ENCODE results near the gene TUBGCP6.

The TUBGCP6 gene

DNA sequence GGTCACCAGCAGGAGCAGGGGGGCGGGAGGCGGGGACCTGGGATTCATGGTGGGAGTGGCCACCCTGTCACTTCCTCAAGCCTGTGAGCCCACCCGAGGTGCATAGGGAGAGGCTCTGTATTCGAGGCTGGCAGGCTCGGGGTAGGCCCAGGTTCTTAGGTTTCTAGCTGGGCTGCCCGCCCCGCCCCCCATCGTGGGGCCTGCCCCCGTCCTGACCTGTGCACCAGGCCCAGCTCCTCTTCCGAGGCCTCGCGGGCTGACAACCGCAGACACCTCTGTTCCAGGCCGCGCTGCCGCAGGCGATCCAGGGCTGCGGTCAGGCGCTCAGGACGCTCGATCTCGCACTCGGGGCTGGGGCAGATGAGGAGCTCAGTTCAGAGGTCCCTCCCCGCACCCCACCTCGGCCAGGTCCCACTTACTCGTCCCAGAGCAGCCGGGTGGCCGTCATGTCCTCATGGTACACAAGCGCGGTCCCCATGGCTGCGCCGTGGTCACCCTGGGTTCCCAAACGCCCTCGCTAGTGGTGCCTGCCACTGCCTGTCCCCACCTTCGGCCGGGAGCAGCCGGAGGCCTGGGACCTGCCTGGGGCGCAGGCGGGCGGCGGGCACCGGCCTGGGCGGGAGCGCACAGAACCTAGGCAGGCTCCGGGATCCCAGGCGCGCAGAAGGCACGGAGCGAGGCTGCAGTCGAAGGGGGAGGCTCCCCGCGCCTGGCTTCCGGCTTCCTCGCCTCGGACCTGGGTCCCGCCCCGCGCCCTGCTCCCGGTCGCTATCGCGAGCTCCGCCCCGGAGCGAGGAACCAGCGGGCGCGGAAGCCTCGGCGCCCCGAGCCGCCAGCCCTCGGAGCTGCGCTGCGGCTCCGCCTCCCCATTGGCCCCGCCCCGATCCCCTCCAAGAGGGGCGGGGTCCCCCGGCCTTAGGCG lies 6.0 kb upstream of the TUBGCP6 start, which contains the start of gene HDAC10:
TSS of gene HDAC10 (minus strand) at position 711 of the 922 bp plus-strand sequence. CDS start at position 478, 233 bp downstream.
- peak; percentile 61 for DNase-seq (ENCODE audit: low read depth)

GRCh38 chr22:50250249-50250554 lies 5.4 kb upstream of the TUBGCP6 start:
- no peak for DNase-seq (ENCODE audit: low read depth)

DNA sequence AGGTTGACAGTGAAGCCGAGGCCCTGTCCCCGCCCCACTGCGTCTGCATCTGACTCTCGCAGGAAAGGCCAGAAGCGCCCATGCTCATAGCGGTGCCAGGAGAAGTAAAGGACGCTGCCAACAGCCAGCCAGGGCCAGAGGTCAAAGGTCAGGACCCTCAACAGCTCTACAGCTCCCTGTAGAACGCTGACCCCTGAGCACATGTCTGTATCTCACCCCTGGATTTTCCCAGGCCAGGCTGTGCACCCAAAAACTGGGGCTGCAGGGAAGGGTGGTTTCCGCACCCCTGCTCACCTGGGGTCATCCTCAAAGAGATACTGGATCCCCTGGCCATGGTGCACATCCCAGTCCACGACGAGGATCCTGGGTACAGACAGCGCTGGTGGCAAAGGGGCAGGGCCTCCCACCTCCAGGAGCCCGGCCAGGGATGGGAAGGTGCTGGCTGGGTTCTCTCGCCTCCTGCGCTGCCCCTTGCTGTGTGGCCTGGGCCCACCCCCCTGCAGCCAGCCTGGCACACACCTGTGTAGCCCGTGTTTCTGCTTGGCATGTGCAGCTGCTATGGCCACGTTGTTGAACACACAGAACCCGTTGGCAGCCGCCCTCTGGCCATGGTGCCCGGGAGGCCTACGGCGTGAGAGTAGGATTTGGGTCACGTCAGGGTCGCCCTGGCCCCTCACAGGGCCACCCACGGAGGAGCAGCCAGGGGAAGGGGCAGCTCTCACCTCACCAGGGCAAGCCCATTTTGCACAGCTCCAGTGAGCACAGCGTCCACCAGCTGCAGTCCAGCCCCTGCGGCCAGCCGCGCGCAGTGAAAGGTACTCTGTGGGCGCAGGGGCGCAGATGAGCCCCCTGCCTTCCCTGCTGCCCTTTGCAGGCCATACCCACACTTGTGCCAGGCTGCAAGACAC lies 4.8 kb upstream of the TUBGCP6 start:
- DNase-seq (ENCODE audit: low read depth), result no peak

DNA sequence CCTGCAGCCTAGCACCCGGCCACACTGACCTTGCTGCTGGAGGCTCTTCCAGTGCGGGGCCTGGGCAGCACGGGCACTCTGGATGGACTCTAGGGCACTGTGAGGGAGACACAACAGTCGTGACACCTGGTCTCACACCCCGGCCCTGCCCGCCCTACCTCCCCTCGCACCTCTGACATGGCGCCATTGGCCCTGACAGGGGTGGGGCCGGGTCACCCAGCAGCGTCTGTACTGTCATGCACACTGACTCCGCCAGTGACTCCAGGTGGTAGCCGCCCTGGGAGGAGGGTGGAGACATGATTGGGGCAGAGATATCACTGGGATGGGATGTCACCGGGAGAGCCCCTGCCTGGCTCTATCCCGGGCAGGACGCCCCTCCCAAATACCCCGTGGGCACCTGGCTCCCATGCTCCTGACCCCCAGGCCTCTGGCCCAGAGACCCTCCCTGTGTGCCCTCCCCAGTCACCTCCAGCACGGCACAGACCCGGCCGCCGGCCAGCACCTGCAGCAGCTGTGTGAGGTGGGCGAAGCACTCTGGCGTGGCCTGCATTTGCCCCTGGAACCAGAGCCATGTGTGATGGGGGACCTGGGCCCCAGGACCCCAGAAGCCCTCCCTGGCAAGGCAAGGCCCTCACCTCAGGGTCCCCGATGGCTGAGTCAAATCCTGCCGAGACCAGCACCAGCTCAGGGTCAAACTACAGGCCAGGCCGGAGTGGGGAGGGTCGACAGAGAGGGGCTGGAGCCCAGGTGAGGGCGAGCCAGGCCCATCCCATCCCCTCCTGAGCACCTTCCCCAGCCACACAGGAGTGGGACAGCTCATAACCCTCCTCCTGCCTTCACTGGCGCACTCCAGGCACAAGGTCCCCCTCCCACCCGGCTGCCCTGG lies 3.6 kb upstream of the TUBGCP6 start:
- no peak for DNase-seq (ENCODE audit: low read depth)

- DNase-seq (ENCODE audit: low read depth), result no peak
Measured at GRCh38 chr22:50247748-50248147, 2.9 kb upstream of the TUBGCP6 start.

DNA sequence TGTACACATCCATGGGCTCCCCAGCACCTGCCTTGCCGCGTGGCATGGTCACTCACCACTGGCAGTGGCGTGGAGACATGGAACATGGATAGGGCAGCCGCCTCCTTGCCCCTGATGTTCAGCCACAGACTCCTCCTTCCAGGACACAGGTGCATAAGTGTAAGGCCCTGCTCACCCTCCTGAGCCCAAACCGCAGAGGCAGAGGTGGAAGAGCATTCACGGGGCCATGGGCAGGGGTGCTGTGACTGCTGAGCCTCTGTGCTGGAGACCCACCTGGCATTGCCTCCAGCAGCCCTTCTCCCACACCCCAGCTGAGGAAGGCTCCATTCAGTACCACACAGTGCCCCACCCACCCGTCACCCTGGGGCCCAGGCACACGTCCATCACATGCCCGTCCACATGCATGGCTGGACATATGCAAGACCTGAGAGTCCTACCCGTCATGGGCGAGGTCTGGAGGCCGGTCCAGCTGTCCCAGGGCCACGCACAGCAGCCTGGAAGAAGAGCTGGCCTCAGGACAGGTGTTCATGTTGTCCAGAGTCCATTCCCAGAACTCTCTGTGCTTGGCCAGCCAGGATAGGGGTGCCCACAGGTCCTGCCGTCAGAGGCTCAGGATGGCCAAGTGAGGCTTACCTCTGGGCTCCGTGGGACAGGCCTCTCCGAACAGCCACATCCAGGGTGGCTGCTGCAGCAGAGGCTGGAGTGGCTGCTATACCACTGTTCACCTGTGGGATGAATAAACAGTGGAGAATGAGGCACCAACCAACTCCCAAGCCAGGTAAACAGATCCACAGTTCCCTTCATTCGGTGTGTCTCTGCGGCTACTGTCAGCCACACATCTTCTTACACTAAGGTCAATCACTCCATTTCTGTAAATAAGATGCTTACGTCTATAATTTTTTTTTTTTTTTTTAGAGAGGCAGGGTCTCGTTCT lies 1.7 kb upstream of the TUBGCP6 start:
- DNase-seq (ENCODE audit: low read depth), result no peak

DNA sequence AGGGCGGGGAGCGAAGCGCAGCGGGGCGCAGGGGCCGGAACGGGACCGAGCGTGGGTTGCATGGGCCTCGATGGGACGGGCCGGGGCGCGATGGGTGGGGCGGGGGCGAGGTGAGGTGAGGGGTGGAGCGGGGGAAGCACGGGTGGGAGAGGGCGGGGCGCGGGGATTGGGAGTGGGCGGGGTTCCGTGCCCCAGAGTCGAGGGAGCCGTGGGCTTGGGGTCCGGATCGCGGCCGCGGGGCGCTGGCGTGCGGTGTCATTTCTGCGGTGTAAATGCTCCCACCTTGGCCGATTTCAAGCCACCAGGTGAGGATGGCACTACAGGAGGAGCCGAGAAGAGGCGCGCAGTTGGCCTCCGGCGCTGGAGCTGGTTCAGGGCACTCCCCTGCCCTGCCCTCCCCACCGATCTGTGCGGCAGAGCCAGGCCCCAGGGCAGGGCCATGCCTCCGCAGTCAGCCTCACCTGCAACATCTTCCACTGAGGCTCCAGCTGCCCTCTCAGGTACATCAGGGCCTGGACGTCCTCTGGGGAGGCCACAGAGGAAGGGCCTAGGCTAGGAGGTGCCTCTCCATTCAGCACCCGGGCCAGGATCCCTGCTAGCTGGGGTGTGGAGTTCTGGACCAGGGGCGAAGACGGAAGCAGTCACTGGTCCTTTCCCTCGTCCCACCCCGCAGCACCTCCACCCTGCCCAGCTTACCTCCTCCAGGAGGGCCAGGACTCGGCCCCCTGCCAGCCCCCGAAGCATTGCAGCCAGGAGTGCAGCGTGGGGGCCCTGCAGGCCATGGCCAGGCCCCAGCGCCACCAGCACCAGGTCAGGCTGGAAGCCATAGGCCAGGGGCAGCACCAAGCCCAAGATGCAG lies 620 bp upstream of the TUBGCP6 start:
- DNase-seq (ENCODE audit: low read depth), result no peak

DNA sequence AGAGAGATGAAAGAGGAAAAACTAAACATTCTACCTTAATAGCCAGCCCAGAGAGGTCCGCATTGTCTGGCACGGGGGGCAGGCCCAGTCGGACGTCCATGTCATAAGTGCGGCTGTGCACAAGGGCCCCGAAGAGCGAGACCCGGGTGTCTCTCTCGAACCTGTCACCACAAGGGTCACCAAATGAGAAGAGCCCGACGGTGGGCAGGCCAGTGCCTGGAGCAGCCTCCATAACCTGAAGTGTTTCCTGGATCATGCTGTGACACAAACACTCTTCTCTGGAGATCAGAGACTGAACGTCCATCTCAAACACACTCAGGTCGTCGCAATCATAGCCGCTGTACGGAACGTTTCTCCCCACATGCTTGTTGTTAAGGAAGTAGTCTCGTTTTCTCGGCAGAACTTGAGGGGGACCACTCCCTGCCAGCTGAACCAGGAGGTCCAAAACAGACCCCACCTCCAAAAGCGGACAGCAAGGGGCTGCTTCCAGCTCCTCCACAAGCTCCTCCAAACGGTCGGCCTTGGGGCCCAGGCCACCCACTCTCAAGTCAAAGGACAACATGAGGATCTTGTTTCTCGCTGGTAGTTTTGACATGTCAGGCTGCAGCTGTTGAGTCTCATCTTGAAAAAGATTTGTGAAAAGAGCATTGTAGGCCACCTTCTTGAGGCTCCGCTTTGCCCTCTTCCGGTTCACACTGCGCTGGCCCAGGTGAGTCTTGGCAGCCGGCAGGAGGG lies 971 bp downstream of the TUBGCP6 start:
- no peak for DNase-seq (ENCODE audit: low read depth)

- no peak for DNase-seq (ENCODE audit: low read depth)
Measured at GRCh38 chr22:50242406-50242949, 2.3 kb downstream of the TUBGCP6 start.

DNA sequence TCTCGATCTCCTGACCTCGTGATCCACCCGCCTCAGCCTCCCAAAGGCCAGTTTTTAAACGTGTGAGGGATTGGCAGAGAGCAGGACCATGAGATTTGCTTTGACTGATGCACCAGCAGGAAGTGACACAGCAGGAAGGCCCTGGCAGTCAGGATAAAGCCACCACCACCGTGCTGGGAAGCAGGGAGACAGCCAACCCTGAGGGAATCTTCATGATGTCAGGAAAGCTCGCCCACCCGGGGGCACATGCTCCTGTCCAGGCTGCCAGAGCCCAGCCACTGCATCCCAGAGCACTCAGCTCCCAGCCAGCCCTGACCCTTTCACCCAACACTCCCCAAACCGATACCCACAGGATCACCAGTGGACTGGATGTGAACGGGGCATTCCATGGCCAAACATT lies 6.1 kb downstream of the TUBGCP6 start:
- DNase-seq (ENCODE audit: low read depth), result no peak

DNA sequence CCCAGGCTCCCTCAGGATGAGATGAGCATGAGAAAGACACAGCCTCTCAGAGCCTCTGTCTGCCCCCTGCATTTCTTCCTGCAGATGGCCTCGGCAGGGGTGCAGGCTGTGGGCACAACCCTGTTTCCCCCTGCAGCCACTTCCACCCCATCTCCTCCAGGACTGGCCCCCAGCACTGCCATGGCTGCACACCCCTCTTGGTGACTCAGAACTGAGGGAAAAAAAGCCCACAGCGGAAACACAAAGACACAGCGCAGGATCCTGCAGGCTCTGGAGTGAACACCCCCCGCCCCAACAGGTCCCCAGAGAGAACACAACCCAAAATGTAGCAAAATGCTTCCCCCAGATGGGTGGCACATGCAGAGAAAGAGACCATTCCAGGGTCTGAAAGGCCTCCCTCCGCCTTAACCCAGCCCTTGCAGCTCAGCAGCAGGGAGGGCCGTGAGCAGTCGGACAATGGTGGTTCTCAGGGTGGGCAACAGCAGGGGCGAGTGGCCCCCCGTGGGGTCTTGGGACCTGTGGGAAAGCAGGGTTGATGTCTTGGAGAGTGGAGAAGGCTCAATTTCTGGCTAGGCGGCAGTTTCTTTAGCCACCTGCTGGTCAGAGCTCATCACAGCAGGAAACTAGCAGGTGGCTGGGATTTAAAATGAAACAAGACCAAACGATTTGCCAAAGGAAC lies 8.0 kb downstream of the TUBGCP6 start:
- DNase-seq (ENCODE audit: low read depth), result no peak

DNA sequence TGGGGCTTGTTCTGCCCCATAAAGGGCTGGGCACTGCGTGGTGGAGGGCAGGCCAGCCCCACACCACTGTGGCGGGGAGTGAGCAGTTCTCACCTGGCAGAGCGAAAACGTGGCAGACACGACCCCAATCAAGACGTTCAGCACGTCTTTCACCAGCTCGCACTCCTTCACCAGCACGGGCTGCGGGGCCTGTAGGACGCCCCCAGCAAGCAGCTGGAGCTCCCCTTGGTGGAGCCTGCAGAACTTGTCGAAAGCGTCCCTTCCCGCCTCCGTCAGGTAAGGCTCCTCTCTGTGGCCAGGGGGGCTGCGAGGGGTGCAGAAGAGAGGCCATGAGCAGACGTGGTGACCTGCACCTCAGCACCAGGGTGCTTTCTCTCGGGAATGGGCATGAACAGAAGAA lies 11.6 kb downstream of the TUBGCP6 start:
- no peak for DNase-seq (ENCODE audit: low read depth)

DNA sequence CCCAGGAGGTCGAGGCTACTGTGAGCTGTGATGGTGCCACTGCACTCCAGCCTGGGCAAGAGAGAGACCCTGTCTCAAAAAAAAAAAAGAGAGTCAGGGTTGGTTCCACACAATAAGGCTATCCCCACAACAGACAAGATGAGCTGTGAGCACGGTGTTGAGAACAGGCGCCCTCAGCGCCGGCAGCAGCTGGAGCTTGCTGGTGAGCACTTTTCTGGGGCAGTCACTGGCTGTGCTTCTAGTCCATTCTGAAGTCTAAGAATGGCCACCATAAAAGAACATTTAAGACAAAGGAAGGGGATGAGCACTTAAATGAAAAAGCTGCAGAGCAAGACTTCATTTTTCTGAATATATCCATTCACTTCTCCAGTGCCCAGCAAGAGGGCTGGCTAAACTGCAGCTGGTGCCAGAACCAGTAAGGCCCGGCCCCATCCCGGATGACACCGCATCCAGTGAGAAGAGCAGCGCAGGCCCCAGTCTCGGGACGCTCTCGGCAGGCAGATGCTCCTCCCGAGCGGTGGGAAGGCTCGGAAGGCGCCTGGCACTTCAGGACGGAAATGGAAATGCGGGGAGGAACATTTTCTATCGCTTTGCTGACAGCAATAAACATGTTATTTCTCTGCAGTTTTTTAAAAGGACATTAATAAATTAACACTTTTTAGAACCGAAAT lies 12.2 kb downstream of the TUBGCP6 start:
- no peak for DNase-seq (ENCODE audit: low read depth)

DNA sequence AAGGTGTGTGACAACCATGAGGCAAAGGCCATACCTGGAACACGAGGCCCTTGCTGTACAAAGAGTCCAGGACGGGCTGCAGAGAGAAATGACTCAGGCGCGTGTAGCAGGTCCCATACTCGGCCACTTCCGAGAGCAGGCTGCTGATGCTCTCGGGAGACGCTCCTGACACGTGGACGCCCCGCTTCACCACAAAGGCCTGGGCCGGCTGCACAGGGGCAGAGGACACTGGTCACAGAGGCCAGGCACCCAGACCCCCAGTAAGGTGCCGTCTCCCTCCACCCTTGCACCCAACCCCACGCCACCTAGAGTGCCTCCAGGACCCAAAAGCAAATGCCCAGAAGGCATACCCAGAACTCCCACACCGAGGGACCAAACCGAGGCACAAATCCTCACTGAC lies 15.5 kb downstream of the TUBGCP6 start:
- DNase-seq (ENCODE audit: low read depth), result no peak

DNA sequence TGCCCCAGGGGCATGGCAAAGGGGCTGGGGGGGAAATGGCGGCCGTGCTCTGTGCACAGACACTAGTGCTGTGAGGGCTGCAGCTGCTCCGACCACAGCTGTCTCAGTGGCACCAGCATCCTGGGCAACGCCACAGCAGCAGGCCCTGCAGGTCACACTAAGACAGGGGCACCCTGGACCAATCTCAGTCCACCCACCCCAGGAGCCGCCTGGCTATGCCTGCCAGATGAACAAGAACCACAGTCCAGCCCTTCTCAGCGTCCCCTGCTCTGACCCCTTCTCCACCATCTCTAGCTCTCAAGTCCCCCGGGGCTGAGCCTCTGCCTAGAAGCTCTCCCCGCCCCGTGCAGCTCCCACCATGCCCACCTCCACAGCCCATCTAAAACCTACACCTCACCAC lies 16.5 kb downstream of the TUBGCP6 start:
- DNase-seq (ENCODE audit: low read depth), result no peak

GRCh38 chr22:50227579-50228215 lies 17.1 kb downstream of the TUBGCP6 start:
- DNase-seq (ENCODE audit: low read depth), result no peak

GRCh38 chr22:50226875-50227165 lies 18.0 kb downstream of the TUBGCP6 start:
- no peak for DNase-seq (ENCODE audit: low read depth)

Data from activated T-cell treated with anti-CD3 and anti-CD28 coated beads for 1 hour (primary cell).